Measurements from ENCODE around the gene BRCA2.

DNA sequence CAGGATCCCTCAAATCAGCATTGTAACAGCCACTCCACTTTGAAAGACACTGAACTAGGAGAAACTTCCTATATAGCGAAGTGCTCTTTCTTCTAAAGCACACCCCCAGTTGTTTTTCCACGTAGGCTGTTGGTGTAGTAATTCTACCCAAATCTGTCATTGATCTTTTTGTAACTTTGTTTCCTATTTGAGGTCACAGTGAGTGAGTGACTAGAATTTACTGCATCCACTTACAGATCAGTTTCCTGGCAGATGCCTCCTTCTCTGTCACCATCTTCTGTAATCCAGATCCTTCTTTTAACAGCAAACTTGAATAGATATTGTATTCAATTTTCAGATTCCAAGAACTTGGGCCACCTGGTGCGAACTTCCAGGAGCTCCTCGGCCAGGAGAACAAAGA, 15.4 kb upstream of the BRCA2 start:
- TF ChIP-seq, protein P1, sequence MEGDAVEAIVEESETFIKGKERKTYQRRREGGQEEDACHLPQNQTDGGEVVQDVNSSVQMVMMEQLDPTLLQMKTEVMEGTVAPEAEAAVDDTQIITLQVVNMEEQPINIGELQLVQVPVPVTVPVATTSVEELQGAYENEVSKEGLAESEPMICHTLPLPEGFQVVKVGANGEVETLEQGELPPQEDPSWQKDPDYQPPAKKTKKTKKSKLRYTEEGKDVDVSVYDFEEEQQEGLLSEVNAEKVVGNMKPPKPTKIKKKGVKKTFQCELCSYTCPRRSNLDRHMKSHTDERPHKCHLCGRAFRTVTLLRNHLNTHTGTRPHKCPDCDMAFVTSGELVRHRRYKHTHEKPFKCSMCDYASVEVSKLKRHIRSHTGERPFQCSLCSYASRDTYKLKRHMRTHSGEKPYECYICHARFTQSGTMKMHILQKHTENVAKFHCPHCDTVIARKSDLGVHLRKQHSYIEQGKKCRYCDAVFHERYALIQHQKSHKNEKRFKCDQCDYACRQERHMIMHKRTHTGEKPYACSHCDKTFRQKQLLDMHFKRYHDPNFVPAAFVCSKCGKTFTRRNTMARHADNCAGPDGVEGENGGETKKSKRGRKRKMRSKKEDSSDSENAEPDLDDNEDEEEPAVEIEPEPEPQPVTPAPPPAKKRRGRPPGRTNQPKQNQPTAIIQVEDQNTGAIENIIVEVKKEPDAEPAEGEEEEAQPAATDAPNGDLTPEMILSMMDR (IDR thresholded peaks at IDR 0.05): no peak
- TF ChIP-seq EZH2 (IDR thresholded peaks at IDR 0.05): no peak
- no peak for TF ChIP-seq EZH2phosphoT487 (IDR thresholded peaks at IDR 0.05)
